Kidney glomerular epithelial cell (primary cell): ENCODE data around the gene DCX.

Experiments used
- DNase-seq: peaks from one replicate; lab custom pipeline; 2025; lab: John Stamatoyannopoulos, UW

The DCX gene

DNA sequence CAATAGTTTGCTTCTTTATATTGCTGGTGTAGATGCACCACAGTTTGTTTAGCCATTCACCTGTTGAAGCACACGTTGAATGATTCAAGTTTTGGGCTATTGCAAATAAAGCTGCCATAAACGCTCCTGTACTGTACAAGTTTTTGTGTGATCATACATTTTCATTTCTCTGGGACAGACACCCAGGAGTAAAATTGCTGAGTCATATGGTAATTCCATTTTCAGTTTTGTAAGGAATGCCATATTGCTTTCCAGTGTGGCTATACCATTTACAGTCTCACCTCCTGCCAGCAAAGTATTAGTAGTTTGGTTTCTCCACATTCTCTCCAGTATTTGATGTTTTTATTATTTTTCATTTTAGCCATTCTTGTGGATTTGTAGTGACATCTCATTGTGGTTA is 109.7 kb downstream of the DCX start:
- no peak for DNase-seq

DNA sequence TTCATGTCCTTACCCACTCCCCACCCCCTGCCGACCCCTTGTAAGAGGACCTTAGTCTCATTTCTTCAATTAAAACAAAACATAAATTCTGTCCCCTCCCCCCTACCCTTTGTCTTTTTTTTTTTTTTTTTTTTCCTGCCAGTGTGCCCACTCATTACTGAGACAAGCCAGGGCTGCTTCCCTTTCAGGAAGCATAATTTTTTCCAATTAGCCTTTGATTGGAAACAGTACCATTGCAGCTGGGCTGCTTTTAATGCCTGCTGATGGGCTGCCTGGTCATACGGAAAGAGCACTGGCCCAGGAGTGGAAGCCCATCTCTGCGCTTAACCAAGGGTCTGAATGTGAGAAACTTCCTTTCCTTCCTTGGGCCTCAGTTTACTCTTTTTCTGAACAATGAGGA is 123.2 kb downstream of the DCX start:
- no peak for DNase-seq

DNA sequence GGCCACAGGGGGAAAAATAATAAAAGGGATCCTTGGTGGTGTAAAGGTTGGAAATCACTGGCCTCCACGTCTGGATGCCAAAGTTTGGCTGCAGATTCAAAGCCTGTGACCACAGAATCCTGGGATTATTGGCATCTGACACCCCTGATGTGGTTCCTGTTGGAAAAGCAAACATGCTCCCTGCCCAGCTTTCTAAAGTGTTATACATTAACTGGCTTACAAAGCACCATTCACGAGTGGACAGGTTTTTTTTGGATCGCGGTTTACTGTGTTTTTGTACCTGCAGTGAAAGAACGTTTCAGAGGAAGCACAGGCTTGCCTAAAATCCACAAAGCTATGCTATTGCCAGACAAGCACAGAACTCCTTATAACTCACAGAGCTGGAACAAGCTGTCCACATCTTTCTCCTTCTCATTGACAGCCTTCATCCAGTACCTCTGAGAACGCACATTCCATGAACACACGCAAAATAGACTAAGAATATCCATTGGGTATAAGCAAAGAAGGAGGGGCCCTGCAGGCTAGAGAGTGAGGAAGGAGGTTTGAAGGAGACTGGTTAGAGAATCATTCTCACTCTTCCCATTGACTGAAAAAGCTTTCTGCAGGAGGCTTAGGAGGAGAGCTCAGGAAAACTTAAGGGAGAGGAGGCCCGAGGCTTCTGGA is 127.2 kb downstream of the DCX start:
- DNase-seq, result no peak

- DNase-seq, result no peak
Measured at GRCh38 chrX:111283446-111283845, 128.5 kb downstream of the DCX start.

GRCh38 chrX:111282991-111283390 is 129.0 kb downstream of the DCX start:
- no peak for DNase-seq

DNA sequence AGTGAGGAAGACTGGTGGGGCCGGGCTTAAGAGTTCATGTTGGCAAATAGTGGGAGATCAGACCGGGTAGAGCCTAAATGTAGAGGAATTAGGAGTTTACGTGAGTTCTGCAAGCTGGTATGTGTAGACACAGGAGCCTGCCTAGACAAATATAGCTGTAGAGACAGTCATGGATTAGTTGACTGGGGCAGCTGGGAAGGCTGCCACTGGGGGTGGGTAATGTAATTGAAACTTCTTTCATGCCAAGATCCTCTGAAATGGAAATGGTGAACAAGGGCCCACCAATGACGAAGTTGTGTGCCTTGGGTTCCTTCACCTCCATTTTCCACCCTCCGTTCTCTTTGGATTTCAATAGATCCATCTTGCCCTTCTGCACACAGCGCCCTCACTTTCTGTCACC is 129.9 kb downstream of the DCX start:
- DNase-seq, result no peak

DNA sequence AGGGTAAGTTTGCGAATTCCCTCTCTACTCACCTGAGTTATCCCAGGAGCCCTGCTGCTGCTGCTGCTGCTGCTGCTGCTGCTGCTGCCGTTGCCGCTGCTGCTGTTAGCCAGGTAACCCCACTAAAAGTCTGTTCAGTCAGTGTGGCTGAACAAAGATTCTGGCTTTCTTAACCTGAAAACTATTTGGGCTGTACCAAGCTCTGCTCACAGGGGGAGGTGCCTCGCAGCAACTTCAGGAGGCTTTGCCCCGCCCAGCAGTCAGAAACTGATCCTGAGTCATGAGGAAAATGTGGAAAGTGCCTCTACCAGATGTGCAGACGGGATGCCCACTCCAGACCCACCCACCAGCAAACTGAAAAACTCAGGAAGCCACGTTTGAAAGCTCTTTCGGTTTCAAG is 141.7 kb downstream of the DCX start, which contains the start of gene CAPN6:
Gene CAPN6 (minus strand): TSS at position 145 of the 400 bp plus-strand sequence. CDS start 6,547 bp downstream, outside the sequence.
- DNase-seq, result no peak

GRCh38 chrX:111268506-111268905 is 143.5 kb downstream of the DCX start:
- DNase-seq, result no peak

- DNase-seq, result no peak
Measured at GRCh38 chrX:111265486-111265885, 146.5 kb downstream of the DCX start.

DNA sequence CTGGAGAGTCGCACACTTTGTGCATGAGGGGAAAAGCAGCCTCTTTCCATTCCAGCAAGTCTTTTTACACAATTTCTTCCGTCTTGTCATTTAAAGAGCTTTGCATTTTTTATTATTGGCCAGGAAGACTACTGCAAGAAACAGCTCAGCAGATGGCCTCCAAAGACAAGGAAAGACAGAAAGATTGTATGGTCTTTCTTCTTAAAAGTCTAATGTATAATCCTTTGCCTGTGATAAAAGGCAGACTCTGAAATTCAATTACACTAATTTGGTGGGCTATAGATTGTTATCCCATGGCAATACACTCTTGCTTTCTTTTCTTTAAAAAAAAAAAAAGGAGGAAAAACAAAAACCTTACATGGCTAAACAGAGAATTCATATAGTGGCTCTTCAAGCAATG is 147.6 kb downstream of the DCX start:
- no peak for DNase-seq

DNA sequence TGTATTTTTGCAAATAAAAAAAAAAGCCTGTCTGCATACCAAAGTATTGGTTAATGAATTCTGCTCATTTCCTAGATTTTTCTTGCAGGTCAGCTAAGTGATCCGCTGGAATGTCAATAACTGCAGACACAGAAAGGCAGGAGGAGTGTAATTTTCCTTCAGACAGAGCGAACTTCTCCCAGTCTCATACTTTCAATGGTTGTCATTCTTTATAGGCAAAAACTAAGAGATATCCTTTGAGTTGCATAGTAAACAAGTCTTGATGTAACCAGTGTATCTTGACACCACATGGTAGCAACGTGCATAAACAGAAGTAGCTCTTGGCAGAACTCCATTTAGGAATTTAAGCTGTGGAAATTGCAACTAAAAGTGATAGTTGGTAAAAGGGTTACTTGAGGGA is 149.9 kb downstream of the DCX start:
- DNase-seq, result peak; percentile 23

DNA sequence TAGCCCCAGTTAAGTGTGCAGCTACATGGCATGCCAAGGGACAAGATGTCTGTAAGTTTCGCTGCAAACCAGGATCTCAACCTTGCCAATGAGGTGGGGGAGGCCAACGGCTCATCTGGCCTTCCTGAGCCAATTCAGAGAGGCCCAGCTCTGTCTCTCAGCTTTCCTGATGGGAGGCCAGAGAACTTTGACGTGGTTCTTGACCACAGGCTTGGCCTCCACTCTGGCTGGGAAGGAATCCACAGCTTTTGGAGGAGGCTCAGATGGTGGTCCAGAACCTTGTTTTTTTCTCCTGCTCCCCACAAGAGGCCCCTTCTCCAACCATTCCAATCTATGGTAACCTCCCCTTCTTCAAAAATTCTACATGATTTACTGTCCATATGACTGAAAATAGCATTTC is 151.5 kb downstream of the DCX start:
- no peak for DNase-seq

- no peak for DNase-seq
Measured at GRCh38 chrX:111259559-111259958, 152.4 kb downstream of the DCX start.

DNA sequence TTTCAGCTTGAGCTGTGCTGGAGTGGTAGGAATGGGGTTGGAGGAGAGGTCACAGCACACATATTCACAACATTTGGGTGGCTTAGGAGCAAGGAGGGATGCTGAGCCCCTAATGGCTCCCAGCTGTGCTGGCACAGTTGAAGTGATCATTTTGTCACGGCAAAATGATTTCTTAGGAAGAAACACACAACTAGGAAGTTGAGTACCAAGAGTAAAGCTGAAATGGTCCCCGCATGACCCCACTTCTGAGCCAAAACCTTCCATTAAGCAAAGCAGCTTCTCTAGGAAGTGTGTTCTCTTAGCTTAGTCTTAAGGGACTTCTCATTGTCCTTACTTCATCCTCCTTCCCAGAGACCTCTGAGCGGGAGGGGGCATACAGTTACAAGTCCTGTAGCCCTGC is 154.3 kb downstream of the DCX start:
- no peak for DNase-seq

DNA sequence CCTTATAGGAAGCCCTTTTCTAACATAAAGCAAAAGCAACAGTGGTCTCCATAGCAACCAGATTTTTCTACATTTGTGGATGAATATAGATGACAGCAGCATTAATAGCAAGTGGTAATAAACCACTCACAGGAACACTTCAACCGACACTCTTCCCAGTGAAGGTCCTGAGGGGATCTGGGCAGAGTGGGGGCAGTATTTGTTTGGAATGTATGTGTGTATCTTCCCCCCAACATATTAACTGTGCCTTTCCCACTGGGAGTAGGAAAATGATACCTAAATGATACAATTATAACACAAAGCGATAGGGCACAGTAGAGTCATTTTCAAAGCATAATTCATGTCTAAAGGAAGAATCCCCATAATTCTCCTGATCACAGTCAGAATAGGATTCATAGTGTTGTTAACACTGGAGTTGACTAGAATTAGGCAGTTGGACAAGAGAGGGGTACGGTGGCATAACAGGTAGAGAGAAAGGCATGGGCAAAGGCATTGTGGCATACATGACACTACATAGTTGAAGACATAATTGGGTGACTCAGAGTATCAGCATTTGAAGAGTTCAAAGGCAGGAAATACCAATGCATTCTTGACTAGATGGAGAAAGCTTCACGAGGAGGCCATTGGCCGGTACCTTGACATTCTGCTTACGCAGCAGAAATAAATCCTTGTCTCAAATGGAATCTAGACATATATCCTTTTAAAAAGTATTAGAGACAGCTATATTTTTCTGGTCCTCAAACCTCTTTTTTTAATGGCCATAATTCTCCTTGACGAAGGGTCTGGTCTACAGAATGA is 156.9 kb downstream of the DCX start:
- peak; percentile 37 for DNase-seq

DNA sequence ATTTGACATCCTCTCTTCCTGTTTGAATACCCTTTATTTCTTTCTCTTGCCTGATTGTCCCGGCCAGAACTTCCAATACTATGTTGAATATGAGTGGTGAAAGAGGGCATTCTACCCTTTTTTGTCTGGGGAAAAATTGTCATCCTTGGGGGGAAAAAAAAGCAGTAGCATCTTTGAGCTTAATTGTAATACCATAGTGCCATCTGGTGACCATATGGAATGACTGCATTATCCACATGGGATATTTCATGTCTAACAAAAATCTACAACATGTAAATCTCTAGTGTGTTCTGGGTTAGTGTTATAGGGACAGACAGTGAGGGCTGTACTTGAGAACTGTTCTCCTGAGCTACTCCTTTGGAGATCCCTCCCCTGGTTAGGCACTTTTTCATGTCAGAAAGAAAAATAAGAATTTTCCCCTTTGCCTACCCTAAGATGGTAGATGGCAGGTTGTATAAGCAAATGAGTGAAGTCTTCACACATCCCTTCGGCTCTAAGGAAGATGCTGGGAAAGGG is 167.7 kb downstream of the DCX start:
- peak; percentile 4 for DNase-seq
